Left colon (tissue), 2 donors: ENCODE measurements around the gene RBM33. TPM values are rescaled to one million over a fixed set of nuclear protein-coding genes. Genes with fewer than 3 reads are reported as not detected.
"Not testable (repeated sequence)": the region's sequence is repeated elsewhere in the genome, so short reads cannot be mapped to it uniquely, and the experiment has no call there.

Experiments
- ATAC-seq: fragments of 200-7000 bp; cut with Tn5 transposase; one replicate; pipeline ENCODE4 v1.9.1; 2020; ENCODE audit warnings: mild to moderate bottlenecking, moderate library complexity
- DNase-seq, 2 donors: peaks; one replicate each; pipeline ENCODE4 v3.0.0-alpha.2; 2020
- intact Hi-C, 2 donors: fragments of 100-400 bp; cut with DNase I in 1 of 2; cut with micrococcal nuclease in 1 of 2; formaldehyde crosslinking; loops; one replicate each; pipeline versions ENCODE4 v1.11.2 to v1.14.0; 2022; cut with DNase I, micrococcal nuclease
- total RNA-seq, 2 donors: library from RNA; stranded (reverse); fragmentation: NEBNext Ultra II Directional; extraction: Animal tissue kit (Norgen Biotek cat#: 25700); gene quantifications; one replicate each; pipeline ENCODE4 v1.2.1, GENCODE V29; 2021
- donor health status: DM: no; HTN: no; CAD: no.
- donor health status: DM: yes; HTN: yes; CAD: no.

Gene RBM33
- total RNA-seq, 2 donors from 2014 or later: 59.1 to 61.1 TPM

DNA sequence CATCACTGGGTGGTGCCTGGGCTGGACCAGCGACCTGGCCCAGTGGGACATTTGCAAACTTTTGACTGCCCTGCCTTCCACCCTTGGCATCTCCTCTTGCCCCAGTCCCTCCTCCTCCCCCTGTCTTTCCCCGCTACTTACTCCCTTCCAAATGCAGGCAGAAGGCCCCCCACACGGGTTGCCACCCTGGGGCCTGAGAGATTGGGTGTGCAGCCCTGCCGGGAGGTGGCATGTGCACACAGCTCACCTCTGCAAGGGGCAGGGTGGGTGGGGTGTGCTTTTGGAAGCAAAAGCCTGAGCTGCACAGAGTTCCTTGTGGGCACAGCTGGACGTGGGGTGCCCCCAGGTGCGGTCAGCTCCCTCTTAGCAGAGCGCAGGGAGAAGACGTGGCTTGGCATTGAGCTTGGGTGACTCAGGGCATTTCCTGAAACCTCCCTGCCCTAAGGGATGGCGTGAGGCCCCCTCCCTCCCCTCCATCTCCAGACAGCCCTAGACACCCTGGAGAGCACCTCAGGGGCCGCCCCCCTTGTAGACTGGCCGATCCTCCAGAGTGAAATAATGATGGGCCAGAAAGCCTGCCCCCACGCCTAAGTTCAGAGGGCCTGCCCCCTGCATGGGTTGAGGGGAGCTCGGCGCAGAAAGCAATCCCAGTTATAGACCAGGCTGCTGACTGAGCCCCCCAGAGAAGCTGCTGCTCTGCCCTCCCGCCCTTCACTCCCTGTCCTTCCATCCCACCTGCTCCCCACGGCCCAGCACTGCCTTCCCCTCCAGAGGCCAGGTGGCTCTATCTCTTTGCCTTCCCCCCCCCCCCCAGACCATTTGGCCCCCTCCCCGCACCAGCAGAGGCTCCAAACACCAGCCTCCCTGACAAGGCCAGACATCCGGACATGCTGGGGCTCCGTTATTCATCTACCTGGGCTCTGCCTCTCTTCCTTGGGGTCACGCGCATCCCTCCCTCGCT lies 170.1 kb downstream of the RBM33 start:
- DNase-seq (no peak), ATAC-seq (no peak)
- intact Hi-C loops: no loop called here

DNA sequence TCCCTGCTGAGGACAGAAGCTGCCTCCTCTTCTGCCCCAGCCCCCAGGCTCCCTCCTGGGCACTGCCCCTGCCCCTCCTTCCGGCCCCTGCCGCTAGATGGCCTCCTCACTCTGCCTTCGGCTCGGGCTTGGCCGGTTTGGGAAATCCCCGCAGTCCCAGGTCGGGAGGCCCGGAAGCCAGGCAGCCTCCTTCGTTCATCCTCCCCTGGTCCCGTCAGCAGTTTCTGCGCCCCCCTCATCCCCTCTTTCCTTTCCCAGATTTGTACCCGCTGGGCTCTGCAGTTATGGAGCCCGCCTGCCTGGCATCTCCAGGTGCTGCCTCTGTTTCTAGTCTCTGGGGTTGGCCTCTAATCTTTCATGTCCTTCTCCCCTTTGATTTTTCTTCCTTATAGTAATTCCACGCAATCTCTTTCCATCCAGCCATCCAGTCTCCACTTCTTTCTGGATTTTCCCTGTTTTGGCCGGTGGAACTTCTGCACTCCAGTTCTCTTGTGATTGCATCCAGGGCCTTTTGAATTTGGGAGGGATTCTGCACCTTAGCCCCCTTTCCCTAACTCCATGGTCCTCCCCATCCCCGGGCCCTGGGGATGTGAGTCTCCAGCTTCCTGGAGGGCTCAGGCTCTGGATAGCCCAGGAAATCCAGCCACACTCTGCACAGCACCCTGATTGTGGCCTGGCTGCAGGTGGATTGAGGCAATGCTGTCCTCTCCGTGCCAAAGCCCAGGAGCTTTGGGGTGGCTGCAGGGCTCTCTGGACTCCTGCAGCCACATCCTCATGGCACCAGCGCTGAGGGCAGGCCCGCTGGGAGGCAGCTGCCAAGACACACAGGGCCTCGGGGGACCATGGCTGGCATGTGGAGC lies 171.1 kb downstream of the RBM33 start:
- intact Hi-C loops: no loop called here
- peak; percentile 75 for ATAC-seq
- peak; percentile 46 to 83 for DNase-seq

DNA sequence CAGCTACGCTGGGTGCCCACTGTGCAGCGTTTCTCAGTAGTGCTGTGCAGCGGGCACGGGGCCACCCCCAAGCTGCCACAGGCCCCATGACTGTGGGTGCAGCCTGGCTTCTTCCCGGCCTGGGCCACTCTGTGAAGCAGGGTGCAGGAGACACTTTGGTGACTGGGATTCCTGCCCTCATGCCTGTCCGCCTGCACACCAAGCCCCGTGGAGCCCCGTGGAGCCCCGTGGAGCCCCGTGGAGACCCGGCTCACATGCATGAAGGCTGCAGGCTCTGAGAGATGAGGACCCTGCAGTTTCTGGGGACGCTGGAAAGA lies 171.7 kb downstream of the RBM33 start:
- ATAC-seq (no peak), DNase-seq (no peak)
- intact Hi-C loops: no loop called here

- no peak for DNase-seq
- no peak for ATAC-seq
- intact Hi-C loops: no loop called here
These were observed 172.5 kb downstream of the RBM33 start for GRCh38 chr7:155816996-155817395.

- DNase-seq, intact Hi-C loops, ATAC-seq: not testable (repeated sequence)
These were observed 173.1 kb downstream of the RBM33 start for GRCh38 chr7:155817515-155817914.

- no peak for DNase-seq
- intact Hi-C loops: no loop called here
- no peak for ATAC-seq
These were observed 173.8 kb downstream of the RBM33 start for GRCh38 chr7:155818154-155818819.

DNA sequence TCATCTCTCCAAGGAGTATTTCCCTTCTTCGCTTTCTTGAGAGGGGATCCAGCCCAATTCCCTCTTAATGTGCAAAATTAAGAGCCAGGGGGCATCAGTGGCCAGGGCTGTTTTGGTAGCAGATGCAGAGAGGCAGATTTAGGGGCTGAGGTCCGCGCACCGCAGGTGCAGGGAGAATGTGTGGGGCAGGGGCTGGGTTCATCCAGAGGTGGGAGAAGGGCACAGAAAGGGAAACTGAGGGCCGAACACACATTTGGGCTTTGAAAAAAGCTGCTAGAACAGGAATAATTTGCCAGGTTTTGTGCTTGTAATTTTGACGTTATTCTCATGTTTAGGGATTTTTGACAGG lies 174.3 kb downstream of the RBM33 start:
- intact Hi-C loops: no loop called here
- ATAC-seq (no peak), DNase-seq (no peak)

DNA sequence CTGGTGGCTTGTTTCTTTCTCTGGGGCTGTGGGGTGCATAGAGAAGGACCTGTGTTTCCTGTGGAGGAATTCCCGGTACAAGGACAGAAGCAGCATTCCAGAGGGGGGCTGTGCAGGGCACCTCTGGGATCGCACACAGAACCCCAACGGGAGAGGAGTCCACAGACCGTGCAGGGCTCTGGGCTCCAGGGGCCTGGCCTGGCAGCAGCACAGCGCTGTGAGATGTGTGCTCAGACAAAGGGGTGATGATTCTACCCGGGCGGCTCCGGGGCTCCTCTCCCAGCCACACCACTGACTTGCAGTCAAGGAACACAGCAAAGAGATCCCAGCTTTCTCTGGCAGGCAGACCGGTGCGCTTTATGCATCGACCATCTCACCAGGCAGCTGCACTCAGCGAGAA lies 174.7 kb downstream of the RBM33 start:
- no peak for DNase-seq
- ATAC-seq: no peak
- intact Hi-C loops: no loop called here

DNA sequence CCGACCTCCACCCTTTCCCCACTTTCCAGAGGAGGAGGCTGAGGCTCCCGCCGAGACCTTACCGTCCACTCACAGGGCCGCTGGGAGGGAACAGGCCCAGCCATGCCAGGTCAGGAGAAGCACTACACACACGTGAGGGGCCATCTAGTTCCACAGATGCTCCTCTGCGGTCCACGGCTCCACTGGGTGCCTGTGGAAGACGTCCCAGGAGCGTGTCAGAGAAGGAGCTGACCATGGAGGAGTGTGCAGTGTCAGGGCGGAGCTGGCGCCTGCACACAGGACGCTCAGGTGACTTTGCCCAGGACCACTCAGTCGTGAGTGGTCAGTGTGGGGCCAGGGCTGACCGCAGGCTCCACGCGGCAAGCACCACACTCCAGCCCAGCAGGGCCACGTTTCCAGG lies 175.8 kb downstream of the RBM33 start:
- intact Hi-C loops: no loop called here
- DNase-seq (no peak), ATAC-seq (no peak)

- ATAC-seq: no peak
- intact Hi-C loops: no loop called here
- DNase-seq: no peak
These were observed 176.3 kb downstream of the RBM33 start for GRCh38 chr7:155820788-155821187.

GRCh38 chr7:155821851-155822250 lies 177.4 kb downstream of the RBM33 start:
- no peak for DNase-seq
- intact Hi-C loops: no loop called here
- ATAC-seq: no peak

DNA sequence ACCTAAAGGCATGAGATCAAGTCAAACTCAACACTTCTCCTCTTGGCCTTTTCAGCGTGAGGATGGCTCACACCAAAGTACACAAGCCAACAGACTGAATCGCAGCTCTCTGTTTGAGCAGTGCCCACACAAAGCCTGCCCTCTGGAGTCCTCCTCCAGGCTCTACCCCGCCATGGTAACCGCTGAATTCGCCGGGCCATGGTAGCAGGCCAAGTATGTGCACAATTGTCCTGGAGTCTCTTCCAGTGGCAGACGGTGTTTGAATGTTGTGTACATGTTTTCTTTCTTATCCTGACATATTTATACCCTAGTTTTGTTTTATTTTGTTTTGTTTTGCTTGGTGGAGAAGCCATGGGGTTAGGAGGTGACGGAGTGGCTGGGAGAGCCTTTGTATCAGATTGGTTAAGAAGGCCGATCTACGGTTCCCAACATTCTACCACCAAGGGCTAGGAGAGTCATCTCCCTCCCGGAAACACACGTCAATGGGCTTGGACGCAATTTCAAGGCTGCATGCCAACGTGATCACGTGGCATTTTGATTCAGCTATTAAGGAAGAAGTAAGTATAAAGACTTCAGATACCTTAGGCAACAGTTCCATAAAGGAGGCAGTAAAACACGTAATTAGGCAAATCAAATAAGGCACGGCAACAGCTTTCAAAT lies 179.9 kb downstream of the RBM33 start:
- DNase-seq: peak; percentile 79 to 85
- peak; percentile 94 for ATAC-seq
- intact Hi-C loops: no loop called here

DNA sequence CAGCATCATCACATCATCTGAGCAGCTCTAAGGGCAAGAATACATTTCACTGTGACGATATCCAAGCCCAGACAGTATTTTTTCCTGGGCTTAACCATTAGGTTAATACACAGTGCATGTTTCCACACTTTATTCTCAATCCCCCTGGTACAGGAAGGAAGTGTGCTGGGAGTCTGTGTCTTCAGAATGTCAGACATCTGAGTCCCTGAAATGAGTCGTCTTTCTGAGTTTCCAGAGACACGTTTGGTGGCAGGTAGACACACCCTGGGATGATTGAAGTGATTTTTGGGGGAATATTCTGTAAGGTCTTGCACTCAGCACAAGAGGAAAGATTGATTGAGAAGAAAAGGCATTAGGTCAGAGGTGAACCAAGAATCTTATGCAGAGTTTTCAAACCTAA lies 180.9 kb downstream of the RBM33 start:
- intact Hi-C loops: no loop called here
- DNase-seq (no peak), ATAC-seq (peak; percentile 6)

DNA sequence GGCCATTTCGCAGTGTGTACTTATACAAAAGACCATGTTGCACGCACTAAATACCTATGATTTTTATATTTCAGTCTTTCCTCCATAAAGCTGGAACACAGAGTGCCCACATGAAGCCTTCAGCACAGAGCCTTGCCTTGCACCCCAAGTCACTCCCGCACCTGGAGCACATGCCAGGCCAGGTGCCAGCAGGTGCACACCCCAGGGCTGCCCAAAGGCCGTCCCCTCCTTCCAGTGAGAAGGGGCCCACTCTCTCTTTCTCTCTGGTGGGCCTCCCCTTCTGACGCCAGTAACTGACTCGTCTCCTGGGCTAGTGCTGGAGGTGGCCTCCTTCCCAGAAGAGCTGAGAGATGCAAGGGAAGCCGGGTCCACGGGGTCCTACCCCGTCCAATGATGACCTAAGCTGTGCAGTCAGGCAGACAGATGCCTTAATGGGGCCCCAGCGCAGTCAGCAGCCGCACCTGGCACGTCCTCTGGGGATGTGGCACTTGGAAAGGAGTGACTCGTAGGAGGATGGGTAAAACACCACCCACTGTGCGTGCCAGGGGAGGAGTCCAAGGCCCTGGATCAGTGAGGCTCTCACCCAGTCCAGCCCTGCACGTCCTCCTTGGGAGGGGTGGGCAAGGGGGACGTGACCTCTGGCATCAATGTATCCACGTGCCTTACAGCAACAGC lies 185.5 kb downstream of the RBM33 start:
- DNase-seq (no peak), ATAC-seq (no peak)
- intact Hi-C loops: no loop called here

Other genes with a start within 250 kb of the RBM33 start
- gene EN2, start 186.5 kb upstream of the RBM33 start, total RNA-seq: not detected
- gene CNPY1, start 98.1 kb upstream of the RBM33 start, total RNA-seq: not detected
- gene SHH, start 167.8 kb downstream of the RBM33 start, total RNA-seq: 1 to 10 TPM; 3.4 to 9.4 TPM